Endodermal cell (in vitro differentiated cells): ENCODE results near the gene EEFSEC. TPM values are rescaled to one million over a fixed set of nuclear protein-coding genes. Genes with fewer than 3 reads are reported as not detected.
A peak's percentile ranks its signal among the peaks of the same experiment; 100 is the strongest.

Experiments
- DNase-seq: peaks from one replicate; pipeline ENCODE4 v3.0.0-alpha.2; 2017
- H3K27ac ChIP-seq: 2 replicates; pipeline ENCODE4 v1.5.1; 2013; ENCODE audit warnings: mild to moderate bottlenecking, low read depth, low read length, moderate library complexity
- H3K27me3 ChIP-seq: 2 replicates; pipeline ENCODE4 v1.6.1; 2013; ENCODE audit warnings: mild to moderate bottlenecking, low read length, moderate library complexity; ENCODE audit not compliant: insufficient read depth, control insufficient read depth, poor library complexity, severe bottlenecking
- H3K36me3 ChIP-seq: 2 replicates; pipeline ENCODE4 v1.7.0; 2013; ENCODE audit warnings: mild to moderate bottlenecking, low read length, moderate library complexity; ENCODE audit not compliant: control insufficient read depth, insufficient read depth
- H3K4me1 ChIP-seq: one replicate; pipeline ENCODE4 v1.7.0; 2013; ENCODE audit warnings: low read length; ENCODE audit not compliant: control insufficient read depth, insufficient read depth
- H3K4me3 ChIP-seq: 2 replicates; pipeline ENCODE4 v1.5.1; 2013; ENCODE audit warnings: mild to moderate bottlenecking, low read length, moderate library complexity
- H3K9ac ChIP-seq: 2 replicates; pipeline ENCODE4 v1.6.1; 2013; ENCODE audit warnings: mild to moderate bottlenecking, low read length, moderate library complexity; ENCODE audit not compliant: poor library complexity, severe bottlenecking; ENCODE audit errors: extremely low read depth
- H3K9me3 ChIP-seq: 2 replicates; pipeline ENCODE4 v1.6.1; 2013; ENCODE audit warnings: mild to moderate bottlenecking, low read length, moderate library complexity; ENCODE audit not compliant: control insufficient read depth
- H3K27ac Mint-ChIP-seq: 2 replicates; pipeline ENCODE4 v1.8.0; 2020; ENCODE audit warnings: mixed read lengths
- H3K27me3 Mint-ChIP-seq: 2 replicates; pipeline ENCODE4 v1.8.0; 2021; ENCODE audit warnings: mild to moderate bottlenecking, mixed read lengths; ENCODE audit not compliant: insufficient read depth
- H3K36me3 Mint-ChIP-seq: 2 replicates; pipeline ENCODE4 v1.8.0; 2020; ENCODE audit warnings: low read depth, mixed read lengths
- H3K4me1 Mint-ChIP-seq: 2 replicates; pipeline ENCODE4 v1.8.0; 2020; ENCODE audit warnings: mixed read lengths
- H3K4me3 Mint-ChIP-seq: 2 replicates; pipeline ENCODE4 v1.8.0; 2020; ENCODE audit warnings: mild to moderate bottlenecking, moderate library complexity, mixed read lengths
- H3K9me3 Mint-ChIP-seq: 2 replicates; pipeline ENCODE4 v1.8.0; 2020; ENCODE audit warnings: mild to moderate bottlenecking, mixed read lengths
- CTCF ChIP-seq: fragments of 200-600 bp; sonication (generic); conservative IDR thresholded peaks from 2 replicates; pipeline ENCODE4 v1.5.0; 2021; ENCODE audit warnings: antibody characterized with exemption, mild to moderate bottlenecking
- WGBS, 2 experiments: methylation state at CpG; one replicate each; pipeline versions ENCODE4 v1.1.5 to v1.1.7; 2013; ENCODE audit warnings: missing lambda C conversion rate in 2 of 2, mixed read lengths in 1 of 2; ENCODE audit not compliant: insufficient coverage in 1 of 2, insufficient read length in 1 of 2; 5-methylcytosine and 5-hydroxymethylcytosine counted together
- total RNA-seq, 2 donors: library from RNA; stranded (reverse); fragmentation: NEBNext Ultra II Directional in 1 of 2; extraction: Animal tissue kit (Norgen Biotek cat#: 25700) in 1 of 2; gene quantifications; 2 replicates in 1 of 2; 3 replicates in 1 of 2; pipeline ENCODE4 v1.2.1, GENCODE V29; 2021

Gene EEFSEC
- total RNA-seq, 2 donors from 2014 or later = 11.9 to 15.8 TPM

DNA sequence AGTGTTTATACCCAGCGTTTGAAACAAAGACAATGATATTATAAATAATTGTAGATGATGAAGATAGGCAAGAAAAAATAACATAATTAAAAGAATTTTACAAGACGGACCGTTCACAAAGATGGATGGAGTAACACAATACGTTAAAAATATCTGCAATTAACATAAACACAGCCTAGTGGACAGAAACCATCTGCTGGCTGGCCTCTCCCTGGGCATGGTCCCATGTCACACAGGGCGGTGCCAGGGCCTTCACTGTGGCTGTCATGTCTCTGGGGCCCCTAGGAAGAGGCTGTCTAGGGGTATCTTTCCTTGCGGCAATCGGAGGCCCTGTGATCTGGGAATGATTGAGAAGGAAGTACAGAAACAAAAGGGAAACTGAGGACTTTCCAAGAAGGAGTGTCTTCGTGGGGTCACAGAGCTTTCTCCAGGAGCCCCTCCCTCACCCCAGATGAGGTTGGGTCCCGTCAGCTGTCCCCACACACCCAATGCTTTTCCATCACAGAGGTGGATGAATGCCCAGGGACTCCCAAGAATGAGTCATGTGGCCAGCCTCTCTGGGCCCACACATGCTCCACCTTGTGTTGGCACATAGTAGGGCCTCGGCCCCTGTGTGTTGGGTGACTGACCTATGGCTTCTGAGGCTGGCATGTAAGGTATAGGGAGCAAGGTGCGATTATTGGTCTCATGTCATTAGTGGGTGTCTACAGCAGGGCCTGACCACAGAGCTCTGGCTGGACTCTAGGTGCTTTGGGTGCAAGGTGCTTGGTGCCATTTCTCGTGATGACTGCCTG, 226.3 kb downstream of the EEFSEC start:
- H3K4me3 ChIP-seq = no peak overlapping the region
- H3K9me3 ChIP-seq = no peaks in the 10 kb centered on the region
- DNase-seq = no peak
- 94 to 98% methylated on average over 5 to 12 of the region's 12 CpGs for WGBS, 2 experiments
- no peak overlapping the region for H3K9ac ChIP-seq
- Mint-ChIP-seq H3K4me1 (no peaks in the 10 kb centered on the region), H3K27me3 (no peaks in the 10 kb centered on the region), H3K9me3 (no peaks in the 10 kb centered on the region), H3K27ac (no peak overlapping the region), H3K36me3 (no peaks in the 10 kb centered on the region), H3K4me3 (no peak overlapping the region)
- no peaks in the 10 kb centered on the region for H3K27me3 ChIP-seq
- H3K36me3 ChIP-seq = no peaks in the 10 kb centered on the region
- H3K27ac ChIP-seq = no peak overlapping the region
- no peaks in the 10 kb centered on the region for H3K4me1 ChIP-seq
- peak; percentile 24 for TF ChIP-seq CTCF

- H3K36me3 Mint-ChIP-seq = no peaks in the 10 kb centered on the region
- H3K27me3 Mint-ChIP-seq = no peaks in the 10 kb centered on the region
- H3K27ac ChIP-seq = no peak overlapping the region
- H3K4me1 ChIP-seq = no peaks in the 10 kb centered on the region
- H3K4me1 Mint-ChIP-seq = no peaks in the 10 kb centered on the region
- no peaks in the 10 kb centered on the region for H3K27me3 ChIP-seq
- no peak overlapping the region for H3K27ac Mint-ChIP-seq
- DNase-seq = no peak
- H3K9me3 ChIP-seq = no peaks in the 10 kb centered on the region
- 93 to 94% methylated on average over 4 to 5 of the region's 5 CpGs for WGBS, 2 experiments
- no peaks in the 10 kb centered on the region for H3K9me3 Mint-ChIP-seq
- no peak overlapping the region for H3K4me3 ChIP-seq
- TF ChIP-seq CTCF = no peak
- no peaks in the 10 kb centered on the region for H3K36me3 ChIP-seq
- no peak overlapping the region for H3K9ac ChIP-seq
- no peak overlapping the region for H3K4me3 Mint-ChIP-seq
These were observed 227.0 kb downstream of the EEFSEC start for GRCh38 chr3:128380295-128380694.

DNA sequence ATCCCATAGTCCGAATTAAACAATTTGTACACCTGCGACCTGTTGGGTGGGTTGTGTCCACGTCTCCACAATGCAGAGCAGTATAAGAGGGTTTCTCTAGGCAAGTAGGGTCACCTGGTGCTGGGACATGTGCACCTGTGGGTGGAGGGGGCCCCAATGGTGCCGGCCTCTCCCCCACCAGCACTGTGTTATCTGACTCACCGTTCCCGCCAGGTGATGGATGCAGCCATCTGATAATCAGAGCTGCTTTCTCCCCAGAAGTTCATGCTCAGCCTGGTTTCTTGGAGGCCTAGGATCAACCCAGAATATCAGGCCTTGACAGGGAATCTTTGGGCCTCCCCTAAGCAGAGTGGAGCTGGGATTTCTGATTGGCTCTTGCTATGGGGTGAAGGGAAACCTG, 227.4 kb downstream of the EEFSEC start:
- 93 to 98% methylated on average over 5 to 6 of the region's 6 CpGs for WGBS, 2 experiments
- Histone ChIP-seq H3K9ac (no peak overlapping the region), H3K4me1 (no peaks in the 10 kb centered on the region), H3K27me3 (no peaks in the 10 kb centered on the region), H3K36me3 (no peaks in the 10 kb centered on the region), H3K9me3 (no peaks in the 10 kb centered on the region), H3K27ac (no peak overlapping the region), H3K4me3 (no peak overlapping the region)
- no peaks in the 10 kb centered on the region for H3K4me1 Mint-ChIP-seq
- H3K9me3 Mint-ChIP-seq = no peaks in the 10 kb centered on the region
- no peak overlapping the region for H3K27ac Mint-ChIP-seq
- no peak for DNase-seq
- no peak for TF ChIP-seq CTCF
- H3K4me3 Mint-ChIP-seq = no peak overlapping the region
- H3K27me3 Mint-ChIP-seq = no peaks in the 10 kb centered on the region
- H3K36me3 Mint-ChIP-seq = no peaks in the 10 kb centered on the region
